ENCODE measurements around the gene NRIP1.

Gene NRIP1

GRCh38 chr21:14911351-14911750, 153.4 kb downstream of the NRIP1 start:
- DNase-seq (ENCODE audit: low read depth) = no peak

Data from activated T-helper 9 cell treated with anti-CD3 and anti-CD28 coated beads, Interleukin-2, amount 50 U/mL, for 16 hours (primary cell).